HG03025 (cell line): Measurements from ENCODE around the gene CENPV.

ENCODE experiments used
- ATAC-seq: cut with Tn5 transposase; IDR thresholded peaks from one replicate; pipeline ENCODE4 v1.9.1; 2021; ENCODE audit warnings: mild to moderate bottlenecking, moderate library complexity; ENCODE audit not compliant: unreplicated experiment, low FRiP score

CENPV gene

GRCh38 chr17:16363749-16364536, 10.7 kb upstream of the CENPV start:
- ATAC-seq, result no peak

- no peak for ATAC-seq
Measured at GRCh38 chr17:16361874-16362273, 8.6 kb upstream of the CENPV start.

- no peak for ATAC-seq
Measured at GRCh38 chr17:16358394-16358793, 5.1 kb upstream of the CENPV start.

- ATAC-seq, result no peak
Measured at GRCh38 chr17:16354585-16354984, 1.3 kb upstream of the CENPV start.

GRCh38 chr17:16352667-16353316, 477 bp downstream of the CENPV start:
- peak; percentile 34 for ATAC-seq

GRCh38 chr17:16352303-16352666, 984 bp downstream of the CENPV start:
- ATAC-seq, result no peak

- no peak for ATAC-seq
Measured at GRCh38 chr17:16351831-16352230, 1.4 kb downstream of the CENPV start.

GRCh38 chr17:16349431-16349830, 3.8 kb downstream of the CENPV start:
- ATAC-seq, result no peak

GRCh38 chr17:16348586-16348985, 4.7 kb downstream of the CENPV start:
- ATAC-seq, result no peak

- ATAC-seq, result no peak
Measured at GRCh38 chr17:16346721-16347271, 6.5 kb downstream of the CENPV start.

- no peak for ATAC-seq
Measured at GRCh38 chr17:16345565-16345964, 7.7 kb downstream of the CENPV start.

- no peak for ATAC-seq
Measured at GRCh38 chr17:16343569-16343968, 9.7 kb downstream of the CENPV start.

GRCh38 chr17:16342979-16343378, 10.3 kb downstream of the CENPV start:
- no peak for ATAC-seq

- ATAC-seq, result no peak
Measured at GRCh38 chr17:16339959-16340358, 13.3 kb downstream of the CENPV start.

- no peak for ATAC-seq
Measured at GRCh38 chr17:16339402-16339801, 13.9 kb downstream of the CENPV start.

GRCh38 chr17:16338391-16338790, 14.9 kb downstream of the CENPV start:
- no peak for ATAC-seq

GRCh38 chr17:16329519-16330271, 23.6 kb downstream of the CENPV start:
- no peak for ATAC-seq

GRCh38 chr17:16328997-16329396, 24.3 kb downstream of the CENPV start:
- no peak for ATAC-seq

- no peak for ATAC-seq
Measured at GRCh38 chr17:16327018-16327417, 26.3 kb downstream of the CENPV start.

- no peak for ATAC-seq
Measured at GRCh38 chr17:16325964-16326363, 27.3 kb downstream of the CENPV start.

- no peak for ATAC-seq
Measured at GRCh38 chr17:16322636-16323035, 30.6 kb downstream of the CENPV start.
